BLaER1 treated with 17β-estradiol and CSF1 and Interleukin-3, amounts not matched to agents 10 nM and 100 nM (cell line): ENCODE results near the gene FADS3.
A peak's percentile ranks its signal among the peaks of the same experiment; 100 is the strongest.

ENCODE experiments used
- H3K27ac ChIP-seq, 11 experiments: shearing (Covaris generic); formaldehyde crosslinking; 2 replicates each; pipeline ENCODE4 v1.8.1; 2022
- H3K27me3 ChIP-seq, 11 experiments: shearing (Covaris generic); formaldehyde crosslinking; 2 replicates each; pipeline ENCODE4 v1.8.1; 2022
- H3K36me3 ChIP-seq, 11 experiments: shearing (Covaris generic); formaldehyde crosslinking; 2 replicates each; pipeline ENCODE4 v1.8.1; 2022
- H3K4me1 ChIP-seq, 10 experiments: shearing (Covaris generic); formaldehyde crosslinking; 2 replicates each; pipeline ENCODE4 v1.8.1; 2022
- H3K4me2 ChIP-seq, 11 experiments: shearing (Covaris generic); formaldehyde crosslinking; 2 replicates each; pipeline ENCODE4 v1.8.1; 2022
- H3K4me3 ChIP-seq, 10 experiments: shearing (Covaris generic); formaldehyde crosslinking; 2 replicates each; pipeline ENCODE4 v1.8.1; 2022
- H3K9ac ChIP-seq, 11 experiments: shearing (Covaris generic); formaldehyde crosslinking; 2 replicates each; pipeline ENCODE4 v1.8.1; 2022
- H3K9me3 ChIP-seq, 11 experiments: shearing (Covaris generic); formaldehyde crosslinking; replicated peaks in 1 of 11; 2 replicates each; pipeline ENCODE4 v1.8.1; 2022
- H4K20me1 ChIP-seq, 11 experiments: shearing (Covaris generic); formaldehyde crosslinking; 2 replicates each; pipeline ENCODE4 v1.8.1; 2022
- Cebpa-rat ChIP-seq, 11 experiments: shearing (Covaris generic); IDR thresholded peaks; 2 replicates each; pipeline ENCODE4 v1.8.1; 2022

Gene FADS3

DNA sequence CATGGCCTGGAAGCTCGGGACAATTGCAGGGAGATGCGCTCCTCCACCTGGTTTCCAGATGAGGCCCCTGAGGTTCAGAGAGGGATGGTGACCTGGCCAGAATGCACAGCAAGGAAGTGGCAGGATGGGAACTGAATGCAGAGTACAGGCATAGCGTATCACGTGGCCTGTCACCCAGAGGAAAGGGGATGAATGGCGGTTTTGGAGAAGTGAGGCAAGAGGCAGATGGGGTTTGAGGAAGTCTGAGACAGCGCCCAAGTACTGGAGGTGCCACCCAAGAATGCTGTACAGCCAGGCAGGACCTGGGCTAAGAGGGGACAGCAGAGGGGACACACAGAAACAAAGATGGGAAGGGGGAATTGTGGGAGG, 21.2 kb upstream of the FADS3 start:
- H3K4me3 ChIP-seq: peak overlapping the region in 4 of 10 experiments; percentile 25 to 78 (median 48); a peak in 6 of 20 replicates
- peaks cover 16 to 43% (median 38%) of the 10 kb centered on the region in 11 experiments; a peak in 21 of 22 replicates for H3K27me3 ChIP-seq
- TF ChIP-seq Cebpa-rat (IDR thresholded peaks at IDR 0.05): peak in 7 of 11 experiments; percentile 11 to 58 (median 33); a peak in 4 of 22 replicates
- peak overlapping the region; percentile 67 to 97 (median 81) for H3K4me2 ChIP-seq
- H3K4me1 ChIP-seq: peaks cover 44 to 98% (median 67%) of the 10 kb centered on the region in 10 experiments
- peaks cover 0 to 23% (median 0%) of the 10 kb centered on the region in 11 experiments; a peak in 5 of 22 replicates for H3K36me3 ChIP-seq
- peak overlapping the region in 7 of 11 experiments; percentile 11 to 83 (median 67); a peak in 10 of 22 replicates for H3K9ac ChIP-seq
- H3K27ac ChIP-seq: peak overlapping the region in 8 of 11 experiments; percentile 37 to 90 (median 75); a peak in 16 of 22 replicates
- no peaks in the 10 kb centered on the region; a peak in 1 of 22 replicates for H4K20me1 ChIP-seq
- H3K9me3 ChIP-seq: no peaks in the 10 kb centered on the region

DNA sequence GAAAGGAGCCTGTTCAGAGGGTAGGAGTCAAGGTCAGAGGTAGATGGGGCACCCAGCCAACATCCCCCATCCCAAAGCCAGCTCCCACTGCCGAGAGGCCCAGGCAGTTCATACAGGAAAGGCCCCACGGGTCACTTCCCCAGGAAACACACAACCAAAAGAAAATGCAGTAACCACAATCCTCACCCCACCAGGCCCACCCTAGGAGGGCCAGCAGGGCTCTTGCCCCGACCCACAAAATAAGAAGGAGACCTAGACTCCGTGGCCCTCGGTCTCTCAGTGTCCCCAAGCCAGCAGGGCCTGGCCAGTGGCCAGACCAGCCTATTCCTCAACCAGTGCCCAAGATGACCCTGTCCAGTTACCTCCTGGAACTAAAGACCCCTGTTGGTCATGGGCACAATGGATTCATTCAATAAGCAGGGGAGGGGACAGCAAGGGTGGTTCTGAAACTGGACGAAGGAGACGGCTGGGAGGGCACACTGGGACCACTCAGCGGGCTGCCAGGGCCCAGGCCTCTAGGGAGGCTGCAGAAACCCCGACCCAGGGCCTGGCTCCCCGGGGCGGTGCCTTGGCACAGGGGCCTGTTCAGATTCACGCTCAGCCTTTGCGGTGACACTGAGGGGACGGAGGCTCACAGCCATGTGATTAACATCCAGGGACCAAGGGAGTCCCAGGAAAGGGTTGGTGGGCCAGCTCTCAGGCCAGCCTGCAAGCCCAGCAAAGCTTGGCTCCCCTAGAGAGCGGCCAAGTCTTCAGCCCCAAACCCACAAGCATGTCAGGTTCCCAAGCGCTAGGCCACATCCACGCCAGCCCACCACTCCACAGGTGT, 20.6 kb upstream of the FADS3 start:
- no peaks in the 10 kb centered on the region; a peak in 1 of 22 replicates for H4K20me1 ChIP-seq
- H3K9ac ChIP-seq: peak overlapping the region in 9 of 11 experiments; percentile 2 to 80 (median 62); a peak in 15 of 22 replicates
- TF ChIP-seq Cebpa-rat (IDR thresholded peaks at IDR 0.05): no peak
- peak overlapping the region in 5 of 10 experiments; percentile 12 to 32 (median 22); a peak in 5 of 20 replicates for H3K4me3 ChIP-seq
- peak overlapping the region; percentile 67 to 97 (median 81) for H3K4me2 ChIP-seq
- peaks cover 50 to 98% (median 67%) of the 10 kb centered on the region in 10 experiments for H3K4me1 ChIP-seq
- H3K27me3 ChIP-seq: peaks cover 16 to 37% (median 32%) of the 10 kb centered on the region in 11 experiments; a peak in 21 of 22 replicates
- peaks cover 0 to 29% (median 0%) of the 10 kb centered on the region in 11 experiments; a peak in 5 of 22 replicates for H3K36me3 ChIP-seq
- H3K27ac ChIP-seq: peak overlapping the region in 9 of 11 experiments; percentile 37 to 90 (median 74); a peak in 18 of 22 replicates
- H3K9me3 ChIP-seq: no peaks in the 10 kb centered on the region

- peaks cover 0 to 36% (median 0%) of the 10 kb centered on the region in 11 experiments; a peak in 6 of 22 replicates for H3K36me3 ChIP-seq
- H3K9ac ChIP-seq: peak overlapping the region in 9 of 11 experiments; percentile 2 to 80 (median 62); a peak in 15 of 22 replicates
- peaks cover 57 to 100% (median 72%) of the 10 kb centered on the region in 10 experiments for H3K4me1 ChIP-seq
- peaks cover 11 to 30% (median 25%) of the 10 kb centered on the region in 11 experiments; a peak in 21 of 22 replicates for H3K27me3 ChIP-seq
- H4K20me1 ChIP-seq: no peaks in the 10 kb centered on the region
- H3K4me3 ChIP-seq: peak overlapping the region in 4 of 10 experiments; percentile 12 to 32 (median 22); a peak in 4 of 20 replicates
- no peaks in the 10 kb centered on the region for H3K9me3 ChIP-seq
- peak overlapping the region; percentile 67 to 97 (median 81) for H3K4me2 ChIP-seq
- H3K27ac ChIP-seq: peak overlapping the region in 9 of 11 experiments; percentile 37 to 90 (median 74); a peak in 17 of 22 replicates
- TF ChIP-seq Cebpa-rat (IDR thresholded peaks at IDR 0.05): no peak
Observed at GRCh38 chr11:61911128-61911700, 19.9 kb upstream of the FADS3 start.

DNA sequence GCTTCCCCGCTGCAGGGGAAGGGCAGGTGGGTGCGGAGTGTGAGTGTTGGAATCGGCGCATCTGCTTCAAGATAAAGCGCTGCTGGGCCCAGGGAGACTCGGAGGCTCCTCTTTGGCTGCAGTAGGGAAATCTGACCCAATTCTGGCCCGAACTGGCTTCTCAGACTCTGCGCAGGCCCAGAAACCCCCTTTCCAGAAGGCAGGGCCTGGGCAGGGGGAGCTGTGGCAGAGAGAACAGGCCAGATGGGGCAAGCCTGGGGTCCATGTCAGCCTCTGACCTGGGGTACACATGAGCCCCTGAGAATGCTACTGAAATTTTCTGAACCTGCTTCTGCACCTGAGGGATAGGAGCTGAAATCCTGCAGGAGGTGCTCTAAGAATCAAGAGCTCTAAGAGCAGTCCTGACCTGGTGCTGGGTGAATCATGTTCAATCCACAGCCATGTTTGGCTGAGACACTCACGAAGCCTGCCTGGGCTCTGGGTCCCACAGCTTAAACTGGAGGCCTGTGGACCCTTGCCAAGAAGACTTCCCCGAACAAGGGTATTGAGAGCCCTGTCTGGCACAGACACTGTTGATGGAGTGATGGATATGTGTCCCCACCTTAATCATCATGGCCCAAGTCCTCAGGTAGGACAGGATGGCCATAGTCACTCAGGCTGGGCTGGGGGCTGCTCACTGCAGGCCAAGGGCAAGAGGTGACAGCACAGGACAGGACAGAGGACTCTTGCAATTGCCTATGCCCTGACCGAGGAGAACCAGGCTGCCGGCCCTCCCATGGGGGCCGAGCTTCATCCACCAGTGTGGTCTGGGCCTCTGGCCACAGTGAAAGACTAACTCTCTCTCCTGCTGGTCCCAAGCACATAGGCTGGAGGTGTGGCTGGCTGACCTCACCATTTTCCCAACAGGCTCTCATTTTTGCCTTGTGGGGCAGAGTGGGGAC, 19.1 kb upstream of the FADS3 start:
- peaks cover 5 to 22% (median 18%) of the 10 kb centered on the region in 11 experiments; a peak in 21 of 22 replicates for H3K27me3 ChIP-seq
- TF ChIP-seq Cebpa-rat (IDR thresholded peaks at IDR 0.05): no peak

GRCh38 chr11:61908730-61909316, 17.5 kb upstream of the FADS3 start:
- peak overlapping the region in 2 of 10 experiments; percentile 8 to 34; a peak in 3 of 20 replicates for H3K4me3 ChIP-seq
- H3K36me3 ChIP-seq: peaks cover 0 to 52% (median 0%) of the 10 kb centered on the region in 11 experiments; a peak in 6 of 22 replicates
- H4K20me1 ChIP-seq: no peaks in the 10 kb centered on the region
- H3K4me1 ChIP-seq: peaks cover 77 to 100% (median 90%) of the 10 kb centered on the region in 10 experiments
- peak overlapping the region in 9 of 11 experiments; percentile 40 to 90 (median 78); a peak in 17 of 22 replicates for H3K27ac ChIP-seq
- TF ChIP-seq Cebpa-rat (IDR thresholded peaks at IDR 0.05): no peak
- H3K4me2 ChIP-seq: peak overlapping the region; percentile 80 to 97 (median 87)
- no peaks in the 10 kb centered on the region for H3K9me3 ChIP-seq
- H3K27me3 ChIP-seq: peaks cover 0 to 6% (median 1%) of the 10 kb centered on the region in 11 experiments; a peak in 6 of 22 replicates
- peak overlapping the region in 9 of 11 experiments; percentile 29 to 80 (median 68); a peak in 17 of 22 replicates for H3K9ac ChIP-seq

More for the DNA sequence above, 19.1 kb upstream of the FADS3 start:
- H3K4me3 ChIP-seq: peak overlapping the region in 2 of 10 experiments; percentile 12 to 20; a peak in 1 of 20 replicates
- H3K9me3 ChIP-seq: no peaks in the 10 kb centered on the region
- peaks cover 65 to 100% (median 80%) of the 10 kb centered on the region in 10 experiments for H3K4me1 ChIP-seq
- H3K9ac ChIP-seq: peak overlapping the region in 5 of 11 experiments; percentile 62 to 80 (median 77); a peak in 9 of 22 replicates
- H4K20me1 ChIP-seq: no peaks in the 10 kb centered on the region
- peak overlapping the region in 8 of 11 experiments; percentile 2 to 90 (median 75); a peak in 12 of 22 replicates for H3K27ac ChIP-seq
- peaks cover 0 to 43% (median 0%) of the 10 kb centered on the region in 11 experiments; a peak in 6 of 22 replicates for H3K36me3 ChIP-seq
- peak overlapping the region in 9 of 11 experiments; percentile 67 to 97 (median 84); a peak in 16 of 22 replicates for H3K4me2 ChIP-seq

GRCh38 chr11:61907871-61908729, 16.8 kb upstream of the FADS3 start:
- no peaks in the 10 kb centered on the region for H4K20me1 ChIP-seq
- peak overlapping the region; percentile 80 to 97 (median 87) for H3K4me2 ChIP-seq
- peak overlapping the region; percentile 49 to 80 (median 68) for H3K9ac ChIP-seq
- peak overlapping the region in 2 of 10 experiments; percentile 6 to 34; a peak in 3 of 20 replicates for H3K4me3 ChIP-seq
- peaks cover 0 to 52% (median 0%) of the 10 kb centered on the region in 11 experiments; a peak in 6 of 22 replicates for H3K36me3 ChIP-seq
- H3K27ac ChIP-seq: peak overlapping the region; percentile 28 to 90 (median 77); a peak in 20 of 22 replicates
- no peaks in the 10 kb centered on the region for H3K9me3 ChIP-seq
- no peak for TF ChIP-seq Cebpa-rat (IDR thresholded peaks at IDR 0.05)
- no peaks in the 10 kb centered on the region for H3K27me3 ChIP-seq
- H3K4me1 ChIP-seq: peaks cover 77 to 100% (median 86%) of the 10 kb centered on the region in 10 experiments
